ENCODE results near the gene RGS3. TPM values are rescaled to one million over a fixed set of nuclear protein-coding genes. Genes with fewer than 3 reads are reported as not detected.

RGS3 gene
- total RNA-seq, 2 donors from 2014 or later, result 23.0 to 85.8 TPM

DNA sequence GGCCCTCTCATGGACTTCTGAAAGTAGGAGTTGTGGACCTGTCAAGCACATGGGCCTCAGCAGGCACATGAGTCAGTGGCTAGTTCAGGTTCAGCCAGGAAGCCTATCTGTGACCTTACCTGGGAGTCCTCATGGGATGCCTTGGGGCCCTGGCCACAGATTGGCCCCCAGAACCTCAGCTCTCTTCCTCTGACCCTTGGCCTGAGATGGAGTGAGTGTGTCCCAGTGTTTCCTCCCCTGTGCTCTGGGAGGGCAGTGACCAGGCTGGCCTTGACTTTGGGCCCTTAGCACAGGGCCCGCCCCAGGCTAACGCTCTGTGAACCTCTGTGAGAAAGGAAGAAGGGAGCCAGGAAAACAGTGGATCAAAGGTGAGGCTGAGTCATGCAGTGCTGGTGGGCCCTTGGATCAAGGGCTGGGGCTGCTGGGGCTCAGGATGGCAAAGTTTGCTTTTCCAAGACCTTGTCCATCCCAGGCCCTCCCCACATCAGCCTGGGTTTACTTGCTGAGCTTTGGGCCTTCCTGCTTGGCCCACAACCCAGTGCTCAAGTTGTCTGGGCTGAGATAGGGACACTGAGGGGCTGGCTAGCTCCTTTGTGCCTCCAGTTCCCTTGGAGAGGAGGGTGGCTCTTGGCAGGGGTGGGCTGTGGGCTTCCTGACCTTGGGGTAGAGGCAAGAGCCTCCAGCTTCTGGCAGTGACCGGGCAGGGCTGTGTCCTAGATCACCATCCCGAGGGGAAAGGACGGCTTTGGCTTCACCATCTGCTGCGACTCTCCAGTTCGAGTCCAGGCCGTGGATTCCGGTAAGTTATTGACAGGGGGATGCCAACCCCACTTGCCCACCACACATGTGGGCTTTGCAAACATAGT, 41.4 kb downstream of the RGS3 start:
- Mint-ChIP-seq H3K27ac (peak overlapping the region; percentile 66), H3K36me3 (ENCODE audit: low read depth) (no peaks in the 10 kb centered on the region), H3K27me3 (no peaks in the 10 kb centered on the region), H3K9me3 (no peaks in the 10 kb centered on the region), H3K4me3 (no peak overlapping the region), H3K4me1 (peaks cover under 1% of the 10 kb centered on the region)
- ATAC-seq (replicated peaks), result no peak

DNA sequence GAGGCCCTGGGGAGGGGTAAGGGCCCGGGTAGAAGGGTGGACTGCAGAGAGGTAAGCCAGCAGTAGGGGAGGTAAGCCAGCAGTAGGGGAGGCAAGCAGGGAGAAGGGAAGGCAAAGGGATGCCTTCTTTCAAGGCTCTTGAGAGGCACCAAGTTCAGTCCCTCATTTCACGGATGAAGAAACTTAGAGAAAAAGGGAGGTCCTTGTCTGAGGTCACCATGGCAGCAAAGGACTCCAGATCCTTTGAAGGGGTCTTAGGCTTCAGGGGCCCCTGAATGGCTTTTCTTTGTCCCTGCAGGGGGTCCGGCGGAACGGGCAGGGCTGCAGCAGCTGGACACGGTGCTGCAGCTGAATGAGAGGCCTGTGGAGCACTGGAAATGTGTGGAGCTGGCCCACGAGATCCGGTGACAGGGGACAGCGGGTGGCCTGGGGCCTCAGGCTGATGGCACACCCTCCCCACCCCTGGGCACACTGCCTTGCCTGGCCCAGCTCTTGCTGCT, 42.6 kb downstream of the RGS3 start:
- Mint-ChIP-seq H3K27me3 (no peaks in the 10 kb centered on the region), H3K27ac (peak overlapping the region; percentile 18), H3K9me3 (no peaks in the 10 kb centered on the region), H3K4me1 (no peaks in the 10 kb centered on the region), H3K4me3 (no peak overlapping the region), H3K36me3 (ENCODE audit: low read depth) (no peaks in the 10 kb centered on the region)
- ATAC-seq (replicated peaks), result no peak

DNA sequence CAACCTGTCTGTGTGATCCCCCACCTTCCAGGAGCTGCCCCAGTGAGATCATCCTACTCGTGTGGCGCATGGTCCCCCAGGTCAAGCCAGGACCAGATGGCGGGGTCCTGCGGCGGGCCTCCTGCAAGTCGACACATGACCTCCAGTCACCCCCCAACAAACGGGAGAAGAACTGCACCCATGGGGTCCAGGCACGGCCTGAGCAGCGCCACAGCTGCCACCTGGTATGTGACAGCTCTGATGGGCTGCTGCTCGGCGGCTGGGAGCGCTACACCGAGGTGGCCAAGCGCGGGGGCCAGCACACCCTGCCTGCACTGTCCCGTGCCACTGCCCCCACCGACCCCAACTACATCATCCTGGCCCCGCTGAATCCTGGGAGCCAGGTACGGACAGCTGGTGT, 43.7 kb downstream of the RGS3 start:
- no peak overlapping the region for H3K27ac Mint-ChIP-seq
- H3K9me3 Mint-ChIP-seq, result no peaks in the 10 kb centered on the region
- H3K27me3 Mint-ChIP-seq, result no peaks in the 10 kb centered on the region
- ATAC-seq (replicated peaks), result no peak
- no peaks in the 10 kb centered on the region for H3K36me3 Mint-ChIP-seq (ENCODE audit: low read depth)
- peaks cover 7% of the 10 kb centered on the region for H3K4me1 Mint-ChIP-seq
- no peak overlapping the region for H3K4me3 Mint-ChIP-seq

DNA sequence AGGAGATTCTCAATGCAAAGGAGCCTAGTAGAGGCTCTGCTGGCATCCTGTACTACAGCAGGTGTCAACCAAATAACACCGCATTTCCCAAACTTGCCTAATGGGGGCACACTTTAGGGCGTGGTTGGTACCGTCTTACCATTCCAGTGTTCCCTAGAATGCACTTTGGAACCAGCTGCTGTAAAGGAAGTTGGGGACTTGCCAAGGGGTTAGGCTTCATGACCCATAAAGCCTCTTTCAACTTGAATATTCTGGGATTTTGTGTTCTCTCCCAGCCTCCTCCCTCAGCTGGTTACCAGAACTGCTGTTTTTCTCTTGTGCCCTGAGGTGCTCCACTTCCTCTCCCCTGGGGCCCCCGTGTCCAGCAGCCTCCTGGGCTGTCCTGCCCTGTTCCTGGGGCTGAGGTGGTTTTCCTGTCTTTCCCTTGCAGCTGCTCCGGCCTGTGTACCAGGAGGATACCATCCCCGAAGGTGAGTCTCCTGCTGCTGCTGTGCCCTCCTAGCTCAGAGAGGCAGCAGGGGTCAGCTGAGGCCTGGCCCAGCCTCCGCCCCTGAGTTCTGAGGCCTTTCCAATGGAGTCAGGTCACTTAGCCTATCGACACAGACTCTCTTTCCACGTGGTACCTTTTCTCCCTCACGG, 44.7 kb downstream of the RGS3 start:
- peaks cover 14% of the 10 kb centered on the region for H3K4me1 Mint-ChIP-seq
- no peak overlapping the region for H3K4me3 Mint-ChIP-seq
- H3K36me3 Mint-ChIP-seq (ENCODE audit: low read depth), result no peaks in the 10 kb centered on the region
- peak overlapping the region; percentile 41 for H3K27ac Mint-ChIP-seq
- no peaks in the 10 kb centered on the region for H3K27me3 Mint-ChIP-seq
- H3K9me3 Mint-ChIP-seq, result no peaks in the 10 kb centered on the region
- ATAC-seq (replicated peaks), result no peak

DNA sequence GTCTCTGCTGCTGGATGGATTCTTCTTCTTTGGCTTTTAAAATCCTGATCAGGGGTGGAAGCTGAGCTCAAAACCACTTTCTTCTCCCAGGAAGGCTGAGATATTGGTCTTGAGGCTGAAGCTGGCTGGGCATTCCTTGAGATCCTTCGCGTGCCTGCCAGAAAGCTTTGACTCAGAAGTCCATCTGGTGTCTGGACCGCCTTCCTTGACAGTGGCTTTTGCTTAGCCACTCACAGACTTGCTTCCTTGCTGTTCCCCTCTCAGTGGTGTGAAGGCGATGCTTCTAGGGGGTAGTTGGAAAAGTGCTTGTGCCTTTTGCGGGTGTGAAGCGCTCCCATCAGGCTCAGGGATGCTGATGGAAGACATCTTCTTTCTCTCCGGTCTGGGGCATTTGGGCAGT, 45.9 kb downstream of the RGS3 start:
- no peaks in the 10 kb centered on the region for H3K27me3 Mint-ChIP-seq
- H3K9me3 Mint-ChIP-seq, result no peaks in the 10 kb centered on the region
- ATAC-seq (replicated peaks), result no peak
- peaks cover 26% of the 10 kb centered on the region for H3K4me1 Mint-ChIP-seq
- H3K36me3 Mint-ChIP-seq (ENCODE audit: low read depth), result no peaks in the 10 kb centered on the region
- H3K4me3 Mint-ChIP-seq, result no peak overlapping the region
- no peak overlapping the region for H3K27ac Mint-ChIP-seq

DNA sequence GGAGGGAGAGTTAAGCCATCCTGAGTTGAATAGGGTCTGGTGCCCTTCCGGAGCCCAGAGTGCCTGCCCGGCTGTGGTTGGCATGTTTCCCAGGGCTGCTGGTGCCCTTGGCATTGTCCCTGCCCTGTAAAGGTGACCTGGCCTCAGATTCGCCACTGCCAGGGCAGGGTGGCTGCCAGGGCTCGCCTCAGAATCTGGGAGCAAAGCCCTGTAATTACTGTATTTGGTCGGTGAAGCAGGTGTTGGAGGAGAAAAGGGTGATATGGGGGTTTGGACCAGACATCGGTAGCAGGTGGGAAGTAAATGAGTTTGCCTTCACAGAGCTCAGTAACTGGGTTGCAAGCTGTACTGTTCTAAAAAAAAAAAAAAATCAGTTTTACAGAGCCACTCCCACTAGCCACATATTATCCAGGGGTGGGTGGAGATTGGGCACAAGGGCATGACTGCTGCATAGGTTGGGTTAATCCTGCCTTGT, 47.6 kb downstream of the RGS3 start:
- Mint-ChIP-seq H3K4me1 (peaks cover 28% of the 10 kb centered on the region), H3K27ac (peak overlapping the region; percentile 95), H3K27me3 (no peaks in the 10 kb centered on the region), H3K4me3 (peak overlapping the region; percentile 80), H3K9me3 (no peaks in the 10 kb centered on the region), H3K36me3 (ENCODE audit: low read depth) (no peaks in the 10 kb centered on the region)
- no peak for ATAC-seq (replicated peaks)

DNA sequence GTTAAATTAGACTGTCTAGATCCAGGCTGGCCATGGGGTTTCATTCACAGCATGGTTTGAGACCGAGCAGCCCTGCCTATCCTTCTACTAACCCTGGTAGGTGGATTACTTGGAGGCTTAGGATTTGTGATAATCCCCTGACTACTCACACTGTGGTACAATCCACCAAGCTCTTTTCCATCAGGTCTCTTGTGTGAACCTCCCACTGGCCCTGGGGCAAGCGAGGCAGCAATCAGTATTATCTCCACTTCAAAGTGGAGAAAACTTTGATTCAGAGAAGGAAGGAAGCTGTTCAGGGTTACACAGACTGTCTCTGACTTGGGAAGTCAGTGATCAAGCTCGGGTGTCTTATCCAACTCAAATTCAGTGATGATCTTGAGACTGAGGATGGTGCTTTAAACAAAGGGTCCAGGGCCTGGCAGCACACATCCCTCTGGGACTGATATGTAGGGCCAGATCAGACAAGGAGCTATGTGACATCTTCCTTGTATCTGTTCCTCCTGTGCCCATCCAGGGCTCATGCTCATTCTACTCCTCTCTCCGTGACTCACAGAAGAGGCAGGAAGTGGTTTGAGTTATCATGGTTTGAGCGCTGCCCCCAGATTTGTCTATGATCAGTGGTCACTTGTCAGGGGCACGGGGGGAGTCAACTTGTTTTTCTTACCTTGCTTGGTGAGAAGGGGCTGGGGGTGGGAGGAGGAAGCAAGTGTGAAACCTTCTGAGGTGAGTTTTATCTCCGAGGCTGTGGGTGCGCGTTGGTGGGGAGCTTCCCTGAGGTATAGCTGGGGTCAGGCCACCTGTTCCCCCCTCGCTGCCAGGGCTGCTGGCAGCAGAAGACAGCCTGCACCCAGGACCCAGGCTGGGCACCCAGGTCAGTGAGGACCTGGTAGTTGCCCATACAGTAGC, 48.6 kb downstream of the RGS3 start:
- H3K27ac Mint-ChIP-seq, result peak overlapping the region; percentile 95
- peak; percentile 80 for ATAC-seq (replicated peaks)

DNA sequence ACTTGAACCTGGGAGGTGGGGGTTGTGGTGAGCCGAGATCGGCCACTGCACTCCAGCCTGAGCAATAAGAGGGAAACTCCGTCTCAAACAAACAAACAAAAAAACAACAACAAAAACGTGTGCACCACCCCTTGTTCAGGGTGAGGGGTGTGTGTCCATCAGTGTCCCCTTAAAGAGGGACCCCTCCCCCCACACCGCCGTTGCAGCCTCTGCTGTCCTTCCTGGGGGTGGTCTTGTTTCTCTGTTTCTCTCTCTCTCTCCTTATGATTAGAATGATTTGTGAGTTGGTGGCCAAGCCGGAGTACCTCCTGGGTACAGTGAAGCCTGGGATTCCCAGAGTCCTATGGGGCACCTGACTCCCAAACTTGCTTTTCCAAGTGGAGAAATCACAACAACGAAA, 49.6 kb downstream of the RGS3 start:
- H3K27ac Mint-ChIP-seq, result peak overlapping the region; percentile 95
- ATAC-seq (replicated peaks), result no peak
- peaks cover 11% of the 10 kb centered on the region for H3K36me3 Mint-ChIP-seq (ENCODE audit: low read depth)
- H3K4me1 Mint-ChIP-seq, result peaks cover 37% of the 10 kb centered on the region
- H3K4me3 Mint-ChIP-seq, result peak overlapping the region; percentile 80
- no peaks in the 10 kb centered on the region for H3K9me3 Mint-ChIP-seq
- H3K27me3 Mint-ChIP-seq, result no peaks in the 10 kb centered on the region

More for the DNA sequence above, 48.6 kb downstream of the RGS3 start:
- Mint-ChIP-seq H3K36me3 (ENCODE audit: low read depth) (peaks cover 2% of the 10 kb centered on the region), H3K9me3 (no peaks in the 10 kb centered on the region), H3K27me3 (no peaks in the 10 kb centered on the region), H3K4me1 (peaks cover 35% of the 10 kb centered on the region), H3K4me3 (peak overlapping the region; percentile 80)

DNA sequence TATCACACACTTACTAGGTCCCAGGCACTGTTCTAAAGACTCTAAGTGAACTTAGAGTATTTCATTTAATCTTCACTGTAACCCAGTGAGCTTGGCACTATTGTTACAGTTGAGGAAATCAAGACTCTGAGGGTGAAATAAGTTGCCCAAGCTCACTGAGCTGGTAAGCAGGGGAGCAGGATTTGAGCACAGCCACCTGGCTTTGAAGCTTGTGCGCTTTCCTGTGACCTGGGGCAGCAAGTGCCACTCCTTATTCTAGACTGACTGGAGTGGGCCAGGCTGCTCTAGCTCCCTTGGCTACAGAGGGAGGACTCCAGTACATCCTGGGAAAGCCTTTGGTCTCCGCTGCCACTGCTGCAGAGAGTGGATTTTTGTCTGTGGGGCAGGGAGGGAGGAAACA, 50.0 kb downstream of the RGS3 start:
- peaks cover 37% of the 10 kb centered on the region for H3K4me1 Mint-ChIP-seq
- no peaks in the 10 kb centered on the region for H3K27me3 Mint-ChIP-seq
- peak overlapping the region; percentile 95 for H3K27ac Mint-ChIP-seq
- H3K4me3 Mint-ChIP-seq, result peak overlapping the region; percentile 80
- H3K36me3 Mint-ChIP-seq (ENCODE audit: low read depth), result peaks cover 15% of the 10 kb centered on the region
- no peaks in the 10 kb centered on the region for H3K9me3 Mint-ChIP-seq
- ATAC-seq (replicated peaks), result no peak

DNA sequence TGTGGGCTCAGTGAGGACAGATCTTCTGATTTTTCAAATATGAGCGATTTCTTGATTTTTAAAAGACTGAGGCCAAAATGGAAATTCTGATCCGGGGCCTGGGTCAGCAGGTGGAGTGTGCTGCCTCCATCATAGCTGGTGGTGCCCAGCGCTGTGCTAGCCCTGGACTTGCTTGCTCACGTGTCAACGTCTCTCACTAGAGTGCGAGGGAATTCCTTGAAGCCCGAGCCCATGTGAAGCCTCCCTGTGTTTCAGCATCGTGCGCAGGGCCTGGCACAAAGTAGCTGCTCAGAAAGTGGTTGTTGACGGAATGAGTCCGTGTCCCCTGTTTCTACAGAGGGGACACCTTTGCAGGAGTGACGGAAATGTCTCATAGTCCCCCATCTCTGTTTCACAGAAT, 50.5 kb downstream of the RGS3 start:
- ATAC-seq (replicated peaks), result no peak
- Mint-ChIP-seq H3K9me3 (no peaks in the 10 kb centered on the region), H3K36me3 (ENCODE audit: low read depth) (peaks cover 20% of the 10 kb centered on the region), H3K27me3 (no peaks in the 10 kb centered on the region), H3K4me3 (peak overlapping the region; percentile 80), H3K27ac (no peak overlapping the region), H3K4me1 (peaks cover 37% of the 10 kb centered on the region)

DNA sequence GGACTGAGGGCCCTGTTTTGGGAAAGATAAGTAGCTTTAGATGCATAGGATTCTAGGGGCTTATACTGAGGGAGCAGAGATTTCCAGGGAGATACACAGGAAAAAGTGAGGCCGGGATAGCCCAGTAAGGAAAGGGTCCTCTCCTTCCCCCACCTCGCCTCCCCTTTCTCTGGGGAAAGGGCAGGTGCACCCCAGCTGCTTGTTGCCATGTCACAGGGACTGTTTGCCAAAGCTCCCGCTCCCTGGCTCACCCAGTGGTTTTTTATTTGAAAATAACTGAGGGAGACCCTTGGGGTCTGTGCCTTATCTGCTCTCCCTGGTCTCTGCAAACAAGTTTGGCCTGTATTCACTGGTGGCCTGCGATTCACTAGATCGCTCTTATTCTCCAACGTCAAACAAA, 51.2 kb downstream of the RGS3 start:
- H3K27me3 Mint-ChIP-seq, result no peaks in the 10 kb centered on the region
- H3K4me1 Mint-ChIP-seq, result peaks cover 41% of the 10 kb centered on the region
- no peak overlapping the region for H3K27ac Mint-ChIP-seq
- no peaks in the 10 kb centered on the region for H3K9me3 Mint-ChIP-seq
- H3K36me3 Mint-ChIP-seq (ENCODE audit: low read depth), result peaks cover 27% of the 10 kb centered on the region
- H3K4me3 Mint-ChIP-seq, result no peak overlapping the region
- ATAC-seq (replicated peaks), result no peak

DNA sequence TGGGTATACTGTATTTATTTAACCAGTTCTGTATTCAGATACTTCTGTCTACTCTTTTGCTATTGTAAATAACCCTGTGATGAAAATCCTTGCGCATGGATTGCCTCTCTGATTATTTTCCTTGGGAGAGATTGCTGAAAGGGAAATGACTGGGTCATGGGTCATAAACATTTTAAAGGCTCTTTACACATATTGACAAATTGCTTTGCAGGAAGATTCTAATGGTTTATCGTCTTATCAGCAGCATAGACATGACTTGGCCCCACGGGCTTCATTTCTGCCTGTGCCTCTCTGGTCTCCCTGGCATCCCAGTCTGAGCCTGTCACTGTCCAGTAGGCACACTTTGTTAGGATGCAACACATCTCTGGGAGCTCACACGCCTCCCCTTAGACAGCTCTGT, 52.3 kb downstream of the RGS3 start:
- Mint-ChIP-seq H3K9me3 (no peaks in the 10 kb centered on the region), H3K4me1 (peaks cover 52% of the 10 kb centered on the region), H3K27ac (peak overlapping the region; percentile 90), H3K27me3 (no peaks in the 10 kb centered on the region), H3K4me3 (no peak overlapping the region), H3K36me3 (ENCODE audit: low read depth) (peaks cover 38% of the 10 kb centered on the region)
- ATAC-seq (replicated peaks), result no peak

DNA sequence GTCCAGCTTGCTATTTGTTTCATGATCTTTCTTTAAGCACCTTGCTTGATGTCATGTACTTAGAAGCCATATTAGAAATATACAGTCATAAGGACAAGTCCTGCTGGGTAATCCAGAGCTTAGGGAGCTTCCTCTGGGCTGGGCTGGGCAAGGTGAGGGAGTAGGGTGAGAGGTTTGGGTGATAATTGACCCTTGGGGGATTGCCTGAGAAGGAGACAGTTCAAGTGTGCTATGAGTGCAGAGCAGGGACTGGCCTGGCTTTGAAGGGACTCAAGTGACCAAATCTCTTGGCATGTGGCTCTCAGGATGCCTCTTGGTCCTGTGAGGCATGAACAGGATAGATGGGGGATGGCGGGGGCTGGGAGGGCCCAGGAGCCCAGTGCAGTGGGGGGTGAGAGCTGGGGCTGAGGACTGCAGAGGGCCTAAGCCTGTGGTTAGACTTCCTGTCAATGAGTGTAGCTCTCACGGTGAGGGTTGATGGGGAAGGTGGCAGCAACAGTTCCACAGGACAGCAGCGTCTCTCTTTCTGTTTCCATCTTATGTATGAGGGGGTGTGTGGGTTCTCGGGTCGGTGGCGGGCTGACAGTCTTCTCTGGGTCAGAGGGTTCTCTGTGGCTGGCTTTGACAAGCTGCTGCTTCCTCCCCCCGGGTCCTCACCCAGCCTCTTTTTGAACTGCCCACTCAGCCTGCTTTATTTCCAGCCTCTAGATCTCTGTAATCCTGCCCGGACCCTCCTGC, 53.5 kb downstream of the RGS3 start:
- peak overlapping the region; percentile 91 for H3K4me3 Mint-ChIP-seq
- no peaks in the 10 kb centered on the region for H3K9me3 Mint-ChIP-seq
- H3K36me3 Mint-ChIP-seq (ENCODE audit: low read depth), result peaks cover 48% of the 10 kb centered on the region
- peak; percentile 80 for ATAC-seq (replicated peaks)
- H3K27ac Mint-ChIP-seq, result peak overlapping the region; percentile 90
- no peaks in the 10 kb centered on the region for H3K27me3 Mint-ChIP-seq
- H3K4me1 Mint-ChIP-seq, result peaks cover 50% of the 10 kb centered on the region

All from activated T-helper 17 cell treated with anti-CD3 and anti-CD28 coated beads, Interleukin-2, amount 50 U/mL, for 72 hours (primary cell).